Uterus (tissue), 4 donors: Measurements from ENCODE around the gene MARCHF6. TPM values are rescaled to one million over a fixed set of nuclear protein-coding genes. Genes with fewer than 3 reads are reported as not detected.
A peak's percentile ranks its signal among the peaks of the same experiment; 100 is the strongest.

ENCODE experiments used
- DNase-seq, 2 donors: peaks; one replicate each; pipeline ENCODE4 v3.0.0-alpha.2; 2019 to 2020
- H3K27ac ChIP-seq, 2 donors: fragments of 200-600 bp; sonication (generic); 1 replicate in 1 of 2; 2 replicates in 1 of 2; pipeline ENCODE4 v1.5.1; 2016 to 2018
- H3K27me3 ChIP-seq, 2 donors: fragments of 200-600 bp; sonication (generic); one replicate each; pipeline ENCODE4 v1.5.1; 2018 to 2019; ENCODE audit warnings: control low read depth in 1 of 2
- H3K36me3 ChIP-seq, 2 donors: fragments of 200-600 bp; sonication (generic); one replicate each; pipeline ENCODE4 v1.5.1; 2019; ENCODE audit warnings: control low read depth in 1 of 2
- H3K4me1 ChIP-seq, 2 donors: fragments of 200-600 bp; sonication (generic); one replicate each; pipeline ENCODE4 v1.5.1; 2018 to 2019; ENCODE audit warnings: control low read depth in 1 of 2
- H3K4me3 ChIP-seq, 2 donors: fragments of 200-600 bp; sonication (generic); 1 replicate in 1 of 2; 2 replicates in 1 of 2; pipeline ENCODE4 v1.5.1; 2018 to 2019; ENCODE audit warnings: mild to moderate bottlenecking in 1 of 2
- H3K9me3 ChIP-seq, 2 donors: fragments of 200-600 bp; sonication (generic); one replicate each; pipeline ENCODE4 v1.5.1; 2019; ENCODE audit warnings: control low read depth in 1 of 2
- POLR2A ChIP-seq, 2 donors: fragments of 450-650 bp; IDR thresholded peaks; one replicate each; pipeline ENCODE4 v1.6.1; 2016; ENCODE audit warnings: antibody characterized with exemption in 2 of 2, mild to moderate bottlenecking in 1 of 2, moderate library complexity in 1 of 2
- intact Hi-C: fragments of 100-400 bp; cut with DNase I; formaldehyde crosslinking; loops from one replicate; pipeline ENCODE4 v1.15.1; 2023; ENCODE audit warnings: low total_unique reads
- total RNA-seq, 4 donors: library from RNA; depleted of rRNA in 3 of 4; stranded (reverse); fragments of >200 nt in 3 of 4; gene quantifications; one replicate each; pipeline versions ENCODE4 v1.1.0 to v1.2.4, GENCODE V29; 2014 to 2023
- TF ChIP-seq, protein P1 (sequence below), 4 experiments: fragments of 200-600 bp in 2 of 4; fragments of 450-650 bp in 2 of 4; sonication (generic) in 2 of 4; IDR thresholded peaks; one replicate each; pipeline ENCODE4 v1.5.1; 2016 to 2019; ENCODE audit warnings: antibody characterized with exemption in 4 of 4, mild to moderate bottlenecking in 2 of 4, moderate library complexity in 1 of 4
- donor health status: DM: yes; HTN: yes; CAD: no.

Gene MARCHF6
- total RNA-seq, 4 donors from 2014 or later = 62.1 to 234 (median 178) TPM

DNA sequence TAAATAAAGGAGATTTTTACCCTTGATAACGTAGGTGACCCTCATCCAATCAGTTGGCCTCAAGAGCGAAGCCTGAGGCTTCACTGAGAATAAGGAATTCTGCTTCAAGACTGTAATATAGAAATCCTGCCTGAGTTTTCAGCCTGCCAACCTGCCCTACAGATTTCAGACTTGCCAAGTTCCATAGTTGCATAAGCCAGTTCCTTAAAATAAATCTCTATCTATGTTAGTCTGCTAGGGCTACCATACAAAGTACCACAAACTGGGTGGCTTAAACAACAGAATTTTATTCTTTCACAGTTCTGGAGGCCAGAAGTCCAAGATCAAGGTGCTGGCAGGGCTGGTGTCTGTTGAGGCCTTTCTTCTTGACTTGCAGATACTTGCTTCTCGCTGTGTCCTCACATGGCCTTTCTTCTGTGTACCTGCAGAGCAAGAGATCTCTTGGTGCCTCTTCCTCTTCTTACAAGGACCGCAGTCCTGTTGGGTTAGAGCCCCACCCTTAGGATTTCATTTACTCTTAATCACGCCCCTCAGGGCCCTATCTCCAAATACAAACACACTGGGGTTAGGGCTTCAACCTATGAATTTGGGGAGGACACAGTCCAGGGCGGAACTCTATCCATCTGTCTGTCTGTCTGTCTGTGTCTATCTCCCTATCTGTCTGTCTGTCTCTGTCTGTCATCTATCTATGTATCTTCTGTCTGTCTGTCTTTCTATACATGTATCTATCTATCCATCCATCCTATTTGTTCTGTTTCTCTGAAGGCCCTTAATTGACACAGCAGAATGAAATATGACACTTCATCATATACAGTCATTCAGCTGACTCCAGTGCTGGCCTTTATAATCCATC lies 28.8 kb upstream of the MARCHF6 start:
- no peak for DNase-seq
- Histone ChIP-seq H3K27ac (no peak overlapping the region), H3K36me3 (no peaks in the 10 kb centered on the region), H3K4me1 (no peaks in the 10 kb centered on the region), H3K4me3 (no peak overlapping the region), H3K27me3 (no peaks in the 10 kb centered on the region), H3K9me3 (no peaks in the 10 kb centered on the region)
- no peak for TF ChIP-seq POLR2A (IDR thresholded peaks at IDR 0.05)
- TF ChIP-seq, protein P1, sequence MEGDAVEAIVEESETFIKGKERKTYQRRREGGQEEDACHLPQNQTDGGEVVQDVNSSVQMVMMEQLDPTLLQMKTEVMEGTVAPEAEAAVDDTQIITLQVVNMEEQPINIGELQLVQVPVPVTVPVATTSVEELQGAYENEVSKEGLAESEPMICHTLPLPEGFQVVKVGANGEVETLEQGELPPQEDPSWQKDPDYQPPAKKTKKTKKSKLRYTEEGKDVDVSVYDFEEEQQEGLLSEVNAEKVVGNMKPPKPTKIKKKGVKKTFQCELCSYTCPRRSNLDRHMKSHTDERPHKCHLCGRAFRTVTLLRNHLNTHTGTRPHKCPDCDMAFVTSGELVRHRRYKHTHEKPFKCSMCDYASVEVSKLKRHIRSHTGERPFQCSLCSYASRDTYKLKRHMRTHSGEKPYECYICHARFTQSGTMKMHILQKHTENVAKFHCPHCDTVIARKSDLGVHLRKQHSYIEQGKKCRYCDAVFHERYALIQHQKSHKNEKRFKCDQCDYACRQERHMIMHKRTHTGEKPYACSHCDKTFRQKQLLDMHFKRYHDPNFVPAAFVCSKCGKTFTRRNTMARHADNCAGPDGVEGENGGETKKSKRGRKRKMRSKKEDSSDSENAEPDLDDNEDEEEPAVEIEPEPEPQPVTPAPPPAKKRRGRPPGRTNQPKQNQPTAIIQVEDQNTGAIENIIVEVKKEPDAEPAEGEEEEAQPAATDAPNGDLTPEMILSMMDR (IDR thresholded peaks at IDR 0.05) = no peak
- intact Hi-C loops = no loop called here

DNA sequence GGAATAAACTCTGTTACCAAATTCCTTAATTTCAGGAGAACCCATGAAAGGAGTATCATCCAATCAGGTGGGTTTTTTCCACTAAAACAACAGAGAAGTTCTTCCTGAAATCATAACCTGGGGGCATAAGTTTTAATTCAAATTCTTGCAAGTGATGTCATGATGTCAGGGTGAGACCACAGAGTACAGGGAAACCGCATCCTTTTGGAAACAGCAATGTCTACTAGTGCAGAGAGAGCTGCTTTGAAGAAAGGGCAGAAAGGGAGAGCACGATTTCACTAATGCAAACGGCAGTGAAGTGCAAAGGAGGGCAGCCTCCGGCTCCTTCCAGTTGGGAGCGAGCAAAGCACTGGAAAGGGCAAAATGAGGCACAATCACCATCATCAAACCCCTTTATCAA lies 25.2 kb upstream of the MARCHF6 start:
- intact Hi-C loops = no loop called here
- Histone ChIP-seq H3K4me1 (peaks cover 4 to 13% of the 10 kb centered on the region in 2 donors), H3K4me3 (no peak overlapping the region), H3K9me3 (no peaks in the 10 kb centered on the region), H3K27me3 (no peaks in the 10 kb centered on the region), H3K36me3 (no peaks in the 10 kb centered on the region), H3K27ac (no peak overlapping the region)
- no peak for TF ChIP-seq POLR2A (IDR thresholded peaks at IDR 0.05)
- TF ChIP-seq, protein P1 (IDR thresholded peaks at IDR 0.05) = no peak
- DNase-seq = no peak

DNA sequence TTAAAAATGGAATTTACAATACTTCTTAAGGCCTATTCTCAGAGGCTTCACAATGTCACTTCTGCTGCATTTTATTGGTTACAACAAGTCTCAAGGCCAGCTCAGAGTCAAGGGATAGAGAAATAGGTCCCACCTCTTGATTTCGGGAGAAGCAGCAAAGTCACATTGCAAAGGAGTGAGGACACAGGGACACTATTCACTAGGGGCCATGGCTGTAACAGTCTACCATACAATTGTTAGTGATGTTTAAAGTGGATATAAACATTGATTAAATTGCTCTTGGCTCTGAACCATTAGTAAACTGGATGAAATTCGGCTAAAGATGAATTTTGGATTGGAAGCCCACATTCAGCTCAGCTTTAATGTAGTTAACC lies 24.1 kb upstream of the MARCHF6 start:
- no peaks in the 10 kb centered on the region for H3K9me3 ChIP-seq
- intact Hi-C loops = no loop called here
- H3K27ac ChIP-seq = peak overlapping the region; percentile 21 to 58
- peaks cover 4 to 13% of the 10 kb centered on the region in 2 donors for H3K4me1 ChIP-seq
- DNase-seq = no peak
- TF ChIP-seq, protein P1 (IDR thresholded peaks at IDR 0.05) = no peak
- TF ChIP-seq POLR2A (IDR thresholded peaks at IDR 0.05) = no peak
- no peaks in the 10 kb centered on the region for H3K27me3 ChIP-seq
- H3K4me3 ChIP-seq = no peak overlapping the region
- no peaks in the 10 kb centered on the region for H3K36me3 ChIP-seq

DNA sequence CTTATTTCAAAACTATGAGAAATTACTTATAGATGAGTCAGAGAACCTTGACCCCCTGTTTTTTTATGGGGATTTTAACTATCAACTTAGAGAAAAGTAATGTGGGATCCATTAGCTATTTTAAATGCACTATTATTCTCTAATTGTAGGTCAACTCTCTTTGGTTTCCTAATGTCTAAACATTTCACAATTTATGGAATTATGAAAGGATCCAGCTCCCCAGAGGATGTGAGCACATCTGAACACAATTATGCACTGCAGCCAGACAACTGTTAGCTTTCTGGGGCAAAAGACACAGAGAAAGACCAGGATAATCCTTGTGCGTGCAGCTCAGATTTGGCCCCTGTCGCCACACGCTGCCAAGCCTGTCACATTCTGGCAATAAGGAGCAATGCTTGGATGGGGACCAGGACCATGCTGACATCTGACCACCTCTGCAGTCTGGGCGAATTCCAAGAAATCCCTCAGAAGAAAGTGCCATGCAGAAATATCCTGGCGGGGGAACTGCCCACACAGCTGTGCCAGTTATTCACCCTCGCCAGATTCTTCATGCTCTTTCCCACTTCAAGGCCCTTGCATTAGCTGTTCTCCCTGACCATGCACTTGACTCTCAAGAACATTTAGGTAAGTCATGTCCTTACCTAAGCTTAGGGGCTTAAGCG lies 23.5 kb upstream of the MARCHF6 start:
- peak in 1 of 2 donors; percentile 55 for DNase-seq
- Histone ChIP-seq H3K36me3 (no peaks in the 10 kb centered on the region), H3K4me1 (peaks cover 4 to 13% of the 10 kb centered on the region in 2 donors), H3K9me3 (no peaks in the 10 kb centered on the region), H3K27me3 (no peaks in the 10 kb centered on the region), H3K27ac (peak overlapping the region; percentile 21 to 58), H3K4me3 (no peak overlapping the region)
- intact Hi-C loops = no loop called here
- no peak for TF ChIP-seq POLR2A (IDR thresholded peaks at IDR 0.05)
- TF ChIP-seq, protein P1 (IDR thresholded peaks at IDR 0.05) = no peak
